Activated naive CD4-positive, alpha-beta T cell treated with anti-CD3 and anti-CD28 coated beads for 36 hours (primary cell): ENCODE measurements around the gene NAAA. TPM values are rescaled to one million over a fixed set of nuclear protein-coding genes. Genes with fewer than 3 reads are reported as not detected.

Source experiments
- CTCF ChIA-PET: fragments of 350-600 bp; sonication (Branson Sonifier 250); formaldehyde crosslinking; loops from one replicate; lab custom pipeline; 2021; ENCODE audit warnings: antibody characterized with exemption; lab: Charles Lee
- DNase-seq: peaks from one replicate; pipeline ENCODE4 v3.0.0-alpha.2; 2020
- H3K27ac Mint-ChIP-seq: one replicate; pipeline ENCODE4 v1.8.0; 2021; ENCODE audit warnings: mild to moderate bottlenecking, mixed read lengths
- H3K27me3 Mint-ChIP-seq: one replicate; pipeline ENCODE4 v1.8.0; 2021; ENCODE audit warnings: low read depth, mixed read lengths
- H3K36me3 Mint-ChIP-seq: one replicate; pipeline ENCODE4 v1.8.0; 2021; ENCODE audit warnings: low read depth, mixed read lengths
- H3K4me1 Mint-ChIP-seq: one replicate; pipeline ENCODE4 v1.8.0; 2021; ENCODE audit warnings: low read depth, mixed read lengths
- H3K4me3 Mint-ChIP-seq: one replicate; pipeline ENCODE4 v1.8.0; 2021; ENCODE audit warnings: mild to moderate bottlenecking, moderate library complexity, mixed read lengths
- H3K9me3 Mint-ChIP-seq: one replicate; pipeline ENCODE4 v1.8.0; 2021; ENCODE audit warnings: mixed read lengths
- intact Hi-C: fragments of 100-400 bp; cut with micrococcal nuclease; formaldehyde crosslinking; loops from one replicate; pipeline ENCODE4 v1.15.1; 2023
- total RNA-seq, 2 experiments: library from RNA; stranded (reverse); gene quantifications; one replicate each; pipeline ENCODE4 v1.2.3, GENCODE V29; 2021

Gene NAAA
- total RNA-seq, 2 experiments from 2014 or later, result 24.4 to 27.1 TPM

GRCh38 chr4:75889537-75890199 is 51.1 kb downstream of the NAAA start:
- Mint-ChIP-seq H3K4me1 (no peaks in the 10 kb centered on the region), H3K9me3 (no peaks in the 10 kb centered on the region), H3K27me3 (no peaks in the 10 kb centered on the region), H3K27ac (no peak overlapping the region), H3K36me3 (no peaks in the 10 kb centered on the region), H3K4me3 (no peak overlapping the region)
- intact Hi-C loops, result no loop called here
- CTCF ChIA-PET, result interaction anchor here (0.6 to 0.7 kb wide), 2 partner anchors 79 to 303 kb away, joined by 3 read pairs; no protein-coding TSS in a partner anchor
- no peak for DNase-seq

- H3K27me3 Mint-ChIP-seq, result no peaks in the 10 kb centered on the region
- no peaks in the 10 kb centered on the region for H3K36me3 Mint-ChIP-seq
- intact Hi-C loops, result no loop called here
- no peak overlapping the region for H3K27ac Mint-ChIP-seq
- H3K4me3 Mint-ChIP-seq, result no peak overlapping the region
- CTCF ChIA-PET, result interaction anchor here (2.2 kb wide), 1 partner anchor 9 kb away, joined by 6 read pairs; no protein-coding TSS in a partner anchor
- no peaks in the 10 kb centered on the region for H3K9me3 Mint-ChIP-seq
- H3K4me1 Mint-ChIP-seq, result no peaks in the 10 kb centered on the region
- no peak for DNase-seq
These were observed 54.7 kb downstream of the NAAA start for GRCh38 chr4:75886104-75886503.

GRCh38 chr4:75881476-75881875 is 59.3 kb downstream of the NAAA start:
- Mint-ChIP-seq H3K27ac (no peak overlapping the region), H3K9me3 (no peaks in the 10 kb centered on the region), H3K4me3 (no peak overlapping the region), H3K36me3 (no peaks in the 10 kb centered on the region), H3K27me3 (no peaks in the 10 kb centered on the region), H3K4me1 (no peaks in the 10 kb centered on the region)
- intact Hi-C loops, result no loop called here
- DNase-seq, result no peak
- CTCF ChIA-PET, result interaction anchor here (0.6 to 1.1 kb wide), 2 partner anchors 14 to 80 kb away, joined by 3 to 4 read pairs; no protein-coding TSS in a partner anchor

GRCh38 chr4:75880278-75880677 is 60.5 kb downstream of the NAAA start:
- H3K27me3 Mint-ChIP-seq, result no peaks in the 10 kb centered on the region
- DNase-seq, result no peak
- intact Hi-C loops, result no loop called here
- H3K27ac Mint-ChIP-seq, result no peak overlapping the region
- H3K9me3 Mint-ChIP-seq, result no peaks in the 10 kb centered on the region
- CTCF ChIA-PET, result no interaction called here
- no peaks in the 10 kb centered on the region for H3K36me3 Mint-ChIP-seq
- H3K4me3 Mint-ChIP-seq, result no peak overlapping the region
- no peaks in the 10 kb centered on the region for H3K4me1 Mint-ChIP-seq

- DNase-seq, result no peak
- no peak overlapping the region for H3K4me3 Mint-ChIP-seq
- H3K4me1 Mint-ChIP-seq, result no peaks in the 10 kb centered on the region
- no peaks in the 10 kb centered on the region for H3K27me3 Mint-ChIP-seq
- H3K27ac Mint-ChIP-seq, result no peak overlapping the region
- CTCF ChIA-PET, result no interaction called here
- no peaks in the 10 kb centered on the region for H3K36me3 Mint-ChIP-seq
- H3K9me3 Mint-ChIP-seq, result no peaks in the 10 kb centered on the region
- intact Hi-C loops, result no loop called here
These were observed 62.5 kb downstream of the NAAA start for GRCh38 chr4:75878246-75878756.

GRCh38 chr4:75876218-75876617 is 64.6 kb downstream of the NAAA start:
- H3K27me3 Mint-ChIP-seq, result no peaks in the 10 kb centered on the region
- no peaks in the 10 kb centered on the region for H3K4me1 Mint-ChIP-seq
- H3K9me3 Mint-ChIP-seq, result no peaks in the 10 kb centered on the region
- no peaks in the 10 kb centered on the region for H3K36me3 Mint-ChIP-seq
- no peak overlapping the region for H3K4me3 Mint-ChIP-seq
- intact Hi-C loops, result no loop called here
- CTCF ChIA-PET, result interaction anchor here (1.1 kb wide), 1 partner anchor 20 kb away, joined by 4 read pairs; no protein-coding TSS in a partner anchor
- H3K27ac Mint-ChIP-seq, result no peak overlapping the region
- DNase-seq, result no peak

GRCh38 chr4:75869100-75869499 is 71.7 kb downstream of the NAAA start:
- Mint-ChIP-seq H3K27me3 (no peaks in the 10 kb centered on the region), H3K36me3 (no peaks in the 10 kb centered on the region), H3K4me1 (no peaks in the 10 kb centered on the region), H3K9me3 (no peaks in the 10 kb centered on the region), H3K4me3 (no peak overlapping the region), H3K27ac (no peak overlapping the region)
- DNase-seq, result no peak
- intact Hi-C loops, result no loop called here
- CTCF ChIA-PET, result no interaction called here

GRCh38 chr4:75867130-75867529 is 73.7 kb downstream of the NAAA start:
- no peaks in the 10 kb centered on the region for H3K9me3 Mint-ChIP-seq
- CTCF ChIA-PET, result interaction anchor here (2.6 kb wide), 1 partner anchor 19 kb away, joined by 7 read pairs; no protein-coding TSS in a partner anchor

More at GRCh38 chr4:75867130-75867529, 73.7 kb downstream of the NAAA start:
- no peaks in the 10 kb centered on the region for H3K27me3 Mint-ChIP-seq
- H3K4me3 Mint-ChIP-seq, result no peak overlapping the region
- intact Hi-C loops, result no loop called here
- H3K36me3 Mint-ChIP-seq, result no peaks in the 10 kb centered on the region
- H3K4me1 Mint-ChIP-seq, result no peaks in the 10 kb centered on the region
- no peak for DNase-seq
- no peak overlapping the region for H3K27ac Mint-ChIP-seq

Other genes with a start within 250 kb of the NAAA start
- gene USO1, start 216.4 kb downstream of the NAAA start, total RNA-seq, result 10 to 100 TPM; 42.1 to 42.4 TPM
- gene PPEF2, start 38.6 kb downstream of the NAAA start, total RNA-seq, result under 1 TPM; 0.10 to 0.21 TPM
- gene SDAD1, start 49.9 kb upstream of the NAAA start, total RNA-seq, result 10 to 100 TPM; 30.5 to 31.5 TPM
- gene CXCL9, start 66.5 kb upstream of the NAAA start, total RNA-seq, result under 1 TPM; 0.74 to 0.89 TPM
- gene CXCL10, start 82.5 kb upstream of the NAAA start, total RNA-seq, result under 1 TPM; 0.41 to 0.64 TPM
- gene CXCL11, start 95.1 kb upstream of the NAAA start, total RNA-seq, result not detected
- not detected for gene ART3, start 133.7 kb upstream of the NAAA start, total RNA-seq
- gene NUP54, start 207.4 kb upstream of the NAAA start, total RNA-seq, result 10 to 100 TPM; 43.9 to 53.4 TPM